Sigmoid colon (tissue), 7 donors: ENCODE data around the gene NDE1. TPM values are rescaled to one million over a fixed set of nuclear protein-coding genes. Genes with fewer than 3 reads are reported as not detected.

Experiments
- DNase-seq: peaks from one replicate; pipeline ENCODE4 v3.0.0-alpha.2; 2019
- H3K27ac ChIP-seq, 4 donors: fragments of 200-600 bp; sonication (generic); one replicate each; pipeline ENCODE4 v1.5.1; 2016 to 2019; ENCODE audit warnings: mild to moderate bottlenecking in 1 of 4
- H3K27me3 ChIP-seq, 3 donors: fragments of 200-600 bp; sonication (generic); one replicate each; pipeline ENCODE4 v1.5.1; 2019; ENCODE audit warnings: mild to moderate bottlenecking in 1 of 3
- H3K36me3 ChIP-seq, 4 donors: fragments of 200-600 bp; sonication (generic); one replicate each; pipeline ENCODE4 v1.5.1; 2016 to 2019
- H3K4me1 ChIP-seq, 4 donors: fragments of 200-600 bp; sonication (generic); one replicate each; pipeline ENCODE4 v1.5.1; 2017 to 2019
- H3K4me3 ChIP-seq, 4 donors: fragments of 200-600 bp; sonication (generic); one replicate each; pipeline ENCODE4 v1.5.1; 2017 to 2019; ENCODE audit warnings: mild to moderate bottlenecking in 2 of 4, moderate library complexity in 1 of 4
- H3K9me3 ChIP-seq, 4 donors: fragments of 200-600 bp in 3 of 4; sonication (generic) in 3 of 4; one replicate each; pipeline versions ENCODE4 v1.5.1 to v1.6.1; 2013 to 2019
- EP300 ChIP-seq, 4 donors: sonication (generic); formaldehyde crosslinking; IDR thresholded peaks; one replicate each; pipeline ENCODE4 v1.6.1; 2017; ENCODE audit warnings: antibody characterized with exemption in 4 of 4
- POLR2A ChIP-seq, 2 donors: fragments of 450-650 bp; IDR thresholded peaks; one replicate each; pipeline ENCODE4 v1.6.1; 2016; ENCODE audit warnings: antibody characterized with exemption in 2 of 2, mild to moderate bottlenecking in 2 of 2, moderate library complexity in 2 of 2
- POLR2AphosphoS5 ChIP-seq, 4 donors: sonication (generic); formaldehyde crosslinking; IDR thresholded peaks; one replicate each; pipeline ENCODE4 v1.6.1; 2017; ENCODE audit warnings: antibody characterized with exemption in 4 of 4
- WGBS, 2 donors: extraction: QIAGEN DNeasy Blood & Tissue Kit; methylation state at CpG; one replicate each; pipeline ENCODE4 v1.1.7; 2013; 5-methylcytosine and 5-hydroxymethylcytosine counted together
- intact Hi-C: fragments of 100-400 bp; cut with DNase I; formaldehyde crosslinking; loops from one replicate; pipeline ENCODE4 v1.15.1; 2023
- polyA plus RNA-seq, 3 donors: library from polyadenylated mRNA; stranded (reverse); fragments of 200-250 nt; gene quantifications; one replicate each; pipeline ENCODE4 v1.2.3, GENCODE V29; 2013
- total RNA-seq, 4 donors: library from RNA; depleted of rRNA; stranded (reverse); fragments of >200 nt; gene quantifications; one replicate each; pipeline ENCODE4 v1.1.0, GENCODE V29; 2016
- TF ChIP-seq, protein P1 (sequence below), 4 experiments: fragments of 450-650 bp in 3 of 4; fragments of 200-600 bp in 1 of 4; IDR thresholded peaks; one replicate each; pipeline ENCODE4 v1.5.1; 2016 to 2019; ENCODE audit warnings: antibody characterized with exemption in 4 of 4, mild to moderate bottlenecking in 3 of 4, moderate library complexity in 2 of 4
- donor health status: healthy with polysubstance abuse.
- donor health status: Bipolar disorder and iron deficiency.
- donor health status: healthy.

NDE1 gene
- total and polyA plus RNA-seq, 7 donors, result 11.3 to 86.1 (median 29.3) TPM

DNA sequence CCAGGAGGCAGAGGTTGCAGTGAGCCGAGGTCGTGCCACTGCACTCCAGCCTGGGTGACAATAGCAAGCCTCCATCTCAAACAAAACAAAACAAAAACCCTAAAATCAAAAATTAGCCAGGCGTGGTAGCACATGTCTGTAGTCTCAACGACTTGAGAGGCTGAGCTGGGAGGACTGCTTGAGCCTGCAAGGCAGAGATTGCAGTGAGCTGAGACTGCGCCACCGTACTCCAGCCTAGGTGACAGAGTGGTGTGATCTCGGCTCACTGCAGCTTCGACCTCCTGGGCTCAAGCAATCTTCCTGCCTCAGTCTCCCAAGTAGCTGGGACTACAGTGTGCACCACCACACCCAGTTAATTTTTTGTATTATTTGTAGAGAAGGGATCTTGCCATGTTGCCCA, 119.2 kb downstream of the NDE1 start:
- Histone ChIP-seq H3K27me3 (no peaks in the 10 kb centered on the region), H3K4me1 (peaks cover 0 to 95% (median 76%) of the 10 kb centered on the region in 4 donors), H3K9me3 (peaks cover 0 to 4% (median 0%) of the 10 kb centered on the region in 4 donors), H3K27ac (peak overlapping the region; percentile 64 to 98 (median 80)), H3K36me3 (peaks cover 14 to 100% (median 71%) of the 10 kb centered on the region in 4 donors), H3K4me3 (no peak overlapping the region)
- intact Hi-C loops, result loop anchor here (10.0 kb wide), 1 partner anchor 426 kb away; no protein-coding TSS in a partner anchor
- 87 to 88% methylated on average over 8 of the region's 8 CpGs for WGBS, 2 donors
- TF ChIP-seq POLR2AphosphoS5 (IDR thresholded peaks at IDR 0.05), result peak in 3 of 4 donors; percentile 2 to 51 (median 27)
- TF ChIP-seq POLR2A (IDR thresholded peaks at IDR 0.05), result no peak
- DNase-seq, result no peak

- intact Hi-C loops, result no loop called here
- WGBS, 2 donors, result 70 to 77% methylated on average over 7 of the region's 7 CpGs
These were observed 120.1 kb downstream of the NDE1 start for GRCh38 chr16:15770107-15770506.

DNA sequence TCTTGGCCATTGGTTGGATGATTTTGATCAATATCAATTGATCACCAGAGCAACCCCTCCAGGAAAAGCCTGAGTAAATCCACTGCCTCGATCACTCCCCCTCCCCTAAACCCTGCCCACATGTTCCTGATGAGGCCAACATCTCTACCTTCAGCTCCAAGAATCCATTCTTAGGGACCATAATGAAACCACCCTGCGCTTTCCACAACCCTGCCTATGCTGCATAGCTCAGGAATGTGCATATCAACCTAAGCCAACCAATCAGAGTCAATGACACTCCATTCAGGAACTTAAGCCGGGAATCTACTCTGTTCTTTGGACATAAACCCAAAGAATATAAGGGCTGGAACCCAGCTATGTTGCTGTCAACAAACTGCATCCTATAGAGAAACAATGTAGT, 120.5 kb downstream of the NDE1 start:
- peak overlapping the region; percentile 64 to 98 (median 80) for H3K27ac ChIP-seq
- no peak overlapping the region for H3K4me3 ChIP-seq
- H3K4me1 ChIP-seq, result peaks cover 0 to 95% (median 74%) of the 10 kb centered on the region in 4 donors

More at GRCh38 chr16:15770107-15770506, 120.1 kb downstream of the NDE1 start:
- peak in 2 of 4 donors; percentile 43 to 53 for TF ChIP-seq POLR2AphosphoS5 (IDR thresholded peaks at IDR 0.05)
- TF ChIP-seq EP300 (IDR thresholded peaks at IDR 0.05), result no peak
- no peak for TF ChIP-seq POLR2A (IDR thresholded peaks at IDR 0.05)
- TF ChIP-seq, protein P1, sequence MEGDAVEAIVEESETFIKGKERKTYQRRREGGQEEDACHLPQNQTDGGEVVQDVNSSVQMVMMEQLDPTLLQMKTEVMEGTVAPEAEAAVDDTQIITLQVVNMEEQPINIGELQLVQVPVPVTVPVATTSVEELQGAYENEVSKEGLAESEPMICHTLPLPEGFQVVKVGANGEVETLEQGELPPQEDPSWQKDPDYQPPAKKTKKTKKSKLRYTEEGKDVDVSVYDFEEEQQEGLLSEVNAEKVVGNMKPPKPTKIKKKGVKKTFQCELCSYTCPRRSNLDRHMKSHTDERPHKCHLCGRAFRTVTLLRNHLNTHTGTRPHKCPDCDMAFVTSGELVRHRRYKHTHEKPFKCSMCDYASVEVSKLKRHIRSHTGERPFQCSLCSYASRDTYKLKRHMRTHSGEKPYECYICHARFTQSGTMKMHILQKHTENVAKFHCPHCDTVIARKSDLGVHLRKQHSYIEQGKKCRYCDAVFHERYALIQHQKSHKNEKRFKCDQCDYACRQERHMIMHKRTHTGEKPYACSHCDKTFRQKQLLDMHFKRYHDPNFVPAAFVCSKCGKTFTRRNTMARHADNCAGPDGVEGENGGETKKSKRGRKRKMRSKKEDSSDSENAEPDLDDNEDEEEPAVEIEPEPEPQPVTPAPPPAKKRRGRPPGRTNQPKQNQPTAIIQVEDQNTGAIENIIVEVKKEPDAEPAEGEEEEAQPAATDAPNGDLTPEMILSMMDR (IDR thresholded peaks at IDR 0.05), result no peak
- peaks cover 16 to 100% (median 72%) of the 10 kb centered on the region in 4 donors for H3K36me3 ChIP-seq
- H3K4me3 ChIP-seq, result no peak overlapping the region
- peaks cover 0 to 4% (median 0%) of the 10 kb centered on the region in 4 donors for H3K9me3 ChIP-seq
- DNase-seq, result no peak
- no peaks in the 10 kb centered on the region for H3K27me3 ChIP-seq
- peaks cover 0 to 95% (median 76%) of the 10 kb centered on the region in 4 donors for H3K4me1 ChIP-seq
- H3K27ac ChIP-seq, result peak overlapping the region; percentile 64 to 98 (median 80)

GRCh38 chr16:15771694-15772093, 121.6 kb downstream of the NDE1 start:
- TF ChIP-seq POLR2A (IDR thresholded peaks at IDR 0.05), result no peak
- peak in 3 of 4 donors; percentile 13 to 76 (median 72) for TF ChIP-seq POLR2AphosphoS5 (IDR thresholded peaks at IDR 0.05)
- no peak for TF ChIP-seq EP300 (IDR thresholded peaks at IDR 0.05)
- intact Hi-C loops, result no loop called here
- Histone ChIP-seq H3K4me1 (peaks cover 0 to 95% (median 74%) of the 10 kb centered on the region in 4 donors), H3K9me3 (peaks cover 0 to 4% (median 0%) of the 10 kb centered on the region in 4 donors), H3K36me3 (peaks cover 25 to 100% (median 69%) of the 10 kb centered on the region in 4 donors), H3K27me3 (no peaks in the 10 kb centered on the region), H3K27ac (peak overlapping the region; percentile 64 to 98 (median 80)), H3K4me3 (no peak overlapping the region)
- DNase-seq, result no peak
- 88 to 89% methylated on average over 7 of the region's 7 CpGs for WGBS, 2 donors

More for the DNA sequence above, 120.5 kb downstream of the NDE1 start:
- TF ChIP-seq EP300 (IDR thresholded peaks at IDR 0.05) (no peak), POLR2AphosphoS5 (IDR thresholded peaks at IDR 0.05) (peak in 2 of 4 donors; percentile 1 to 34)
- WGBS, 2 donors, result 64 to 73% methylated on average over 3 of the region's 3 CpGs
- no peak for DNase-seq
- peaks cover 0 to 4% (median 0%) of the 10 kb centered on the region in 4 donors for H3K9me3 ChIP-seq
- peaks cover 20 to 100% (median 70%) of the 10 kb centered on the region in 4 donors for H3K36me3 ChIP-seq
- no peaks in the 10 kb centered on the region for H3K27me3 ChIP-seq
- intact Hi-C loops, result no loop called here

- peak in 3 of 4 donors; percentile 3 to 73 (median 55) for TF ChIP-seq POLR2AphosphoS5 (IDR thresholded peaks at IDR 0.05)
- no peak for TF ChIP-seq EP300 (IDR thresholded peaks at IDR 0.05)
- DNase-seq, result no peak
- Histone ChIP-seq H3K27me3 (no peaks in the 10 kb centered on the region), H3K4me1 (peaks cover 0 to 96% (median 74%) of the 10 kb centered on the region in 4 donors), H3K36me3 (peaks cover 35 to 100% (median 66%) of the 10 kb centered on the region in 4 donors), H3K9me3 (peaks cover 0 to 4% (median 0%) of the 10 kb centered on the region in 4 donors), H3K4me3 (no peak overlapping the region), H3K27ac (peak overlapping the region; percentile 64 to 98 (median 81))
- 85 to 89% methylated on average over 11 of the region's 11 CpGs for WGBS, 2 donors
- intact Hi-C loops, result no loop called here
These were observed 122.7 kb downstream of the NDE1 start for GRCh38 chr16:15772579-15773293.

DNA sequence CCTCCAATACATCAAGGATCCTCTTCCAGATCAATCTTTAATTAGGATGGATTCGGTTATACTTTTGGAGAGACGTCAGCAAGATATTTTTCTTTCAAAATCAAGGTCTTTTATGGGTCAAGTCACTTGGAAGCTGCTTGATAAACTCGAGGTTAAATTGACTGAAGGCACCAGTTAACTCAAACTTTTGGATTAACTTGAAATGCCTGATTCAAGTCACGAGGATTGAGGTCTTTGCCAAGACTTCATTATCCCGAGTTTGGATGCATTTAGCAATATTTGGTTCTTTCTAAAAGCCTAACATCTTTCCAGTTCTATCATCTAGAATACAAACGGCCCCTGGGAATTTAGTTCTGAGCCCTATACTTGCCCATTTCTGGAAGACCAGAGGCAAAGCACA, 123.9 kb downstream of the NDE1 start:
- Histone ChIP-seq H3K4me3 (no peak overlapping the region), H3K4me1 (peaks cover 0 to 99% (median 79%) of the 10 kb centered on the region in 4 donors), H3K27me3 (no peaks in the 10 kb centered on the region), H3K27ac (peak overlapping the region; percentile 64 to 98 (median 81)), H3K36me3 (peaks cover 34 to 100% (median 68%) of the 10 kb centered on the region in 4 donors), H3K9me3 (no peaks in the 10 kb centered on the region)
- TF ChIP-seq, protein P1 (IDR thresholded peaks at IDR 0.05), result no peak
- TF ChIP-seq POLR2A (IDR thresholded peaks at IDR 0.05) (no peak), POLR2AphosphoS5 (IDR thresholded peaks at IDR 0.05) (no peak), EP300 (IDR thresholded peaks at IDR 0.05) (no peak)
- no peak for DNase-seq
- 59 to 70% methylated on average over 6 of the region's 6 CpGs for WGBS, 2 donors
- intact Hi-C loops, result no loop called here
